GM18909 (cell line): ENCODE measurements around the gene CCDC142.

Experiments
- ATAC-seq: cut with Tn5 transposase; IDR thresholded peaks from one replicate; pipeline ENCODE4 v1.9.1; 2021; ENCODE audit warnings: mild to moderate bottlenecking; ENCODE audit not compliant: unreplicated experiment, poor library complexity

Gene CCDC142

DNA sequence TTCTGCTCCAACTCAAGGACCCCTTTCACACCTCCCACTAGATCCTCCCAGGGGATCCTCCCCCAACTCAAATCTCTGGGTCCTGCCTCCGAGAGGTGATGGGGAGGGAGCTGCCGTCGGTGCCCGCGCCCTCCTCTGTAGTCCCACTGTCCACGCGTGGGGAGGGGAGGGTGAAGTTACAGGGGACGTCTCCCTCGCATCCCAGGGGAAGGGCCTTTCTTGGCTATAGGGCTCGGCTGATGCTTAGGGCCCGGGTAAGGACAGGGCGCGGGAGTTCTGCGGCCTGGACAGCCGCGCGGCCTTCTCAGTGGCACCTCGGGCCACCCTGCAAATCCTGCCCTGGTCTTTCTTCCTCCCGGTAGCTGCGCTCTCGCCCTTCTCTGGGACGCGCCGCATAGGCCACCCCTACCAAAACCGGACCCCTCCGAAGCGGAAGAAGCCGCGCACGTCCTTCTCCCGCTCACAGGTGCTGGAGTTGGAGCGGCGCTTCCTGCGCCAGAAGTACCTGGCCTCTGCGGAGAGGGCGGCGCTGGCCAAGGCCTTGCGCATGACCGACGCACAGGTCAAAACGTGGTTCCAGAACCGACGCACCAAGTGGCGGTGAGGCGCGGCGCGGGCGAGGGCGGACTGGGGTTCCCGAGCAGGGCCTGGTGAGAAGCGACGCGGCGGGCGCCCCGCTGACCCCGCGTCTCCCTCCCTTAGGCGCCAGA, 32.6 kb upstream of the CCDC142 start:
- peak; percentile 10 for ATAC-seq

DNA sequence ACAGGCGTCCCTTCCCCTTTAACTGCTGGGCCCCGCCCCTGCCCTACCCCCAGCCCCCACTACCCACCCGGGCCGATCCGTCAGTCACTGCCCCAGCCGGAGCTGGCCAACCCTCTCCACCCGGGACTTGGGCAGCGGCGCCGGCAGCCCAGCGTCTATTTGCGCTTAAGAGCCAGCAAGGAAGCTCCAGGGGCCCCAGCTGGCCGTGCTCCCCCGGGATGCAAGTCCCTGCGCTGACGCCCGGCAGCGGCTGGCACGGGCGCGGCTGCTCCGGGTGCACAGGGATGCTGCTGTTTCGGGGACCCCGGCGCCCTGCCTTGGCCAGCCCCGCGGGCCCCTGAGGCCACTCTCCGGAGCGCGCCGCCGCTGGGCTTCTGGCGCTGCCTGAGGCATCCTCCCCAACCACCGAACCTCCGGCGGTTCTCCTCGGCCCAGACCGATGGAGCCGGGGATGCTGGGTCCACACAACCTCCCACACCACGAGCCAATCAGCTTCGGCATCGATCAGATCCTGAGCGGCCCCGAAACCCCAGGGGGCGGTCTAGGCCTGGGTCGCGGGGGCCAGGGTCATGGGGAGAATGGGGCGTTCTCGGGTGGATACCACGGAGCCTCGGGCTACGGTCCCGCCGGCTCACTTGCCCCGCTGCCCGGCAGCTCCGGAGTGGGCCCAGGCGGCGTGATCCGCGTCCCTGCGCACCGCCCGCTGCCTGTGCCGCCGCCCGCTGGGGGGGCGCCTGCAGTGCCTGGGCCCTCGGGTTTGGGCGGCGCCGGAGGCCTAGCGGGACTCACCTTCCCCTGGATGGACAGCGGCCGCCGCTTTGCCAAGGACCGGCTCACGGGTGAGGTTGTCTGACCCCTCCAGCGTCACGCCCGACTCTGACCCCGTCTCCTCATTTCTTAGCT, 31.8 kb upstream of the CCDC142 start, which contains the start of gene TLX2:
TLX2 (plus strand) TSS at position 83 of the 903 bp plus-strand sequence; CDS start at position 440, 357 bp downstream.
- no peak for ATAC-seq

DNA sequence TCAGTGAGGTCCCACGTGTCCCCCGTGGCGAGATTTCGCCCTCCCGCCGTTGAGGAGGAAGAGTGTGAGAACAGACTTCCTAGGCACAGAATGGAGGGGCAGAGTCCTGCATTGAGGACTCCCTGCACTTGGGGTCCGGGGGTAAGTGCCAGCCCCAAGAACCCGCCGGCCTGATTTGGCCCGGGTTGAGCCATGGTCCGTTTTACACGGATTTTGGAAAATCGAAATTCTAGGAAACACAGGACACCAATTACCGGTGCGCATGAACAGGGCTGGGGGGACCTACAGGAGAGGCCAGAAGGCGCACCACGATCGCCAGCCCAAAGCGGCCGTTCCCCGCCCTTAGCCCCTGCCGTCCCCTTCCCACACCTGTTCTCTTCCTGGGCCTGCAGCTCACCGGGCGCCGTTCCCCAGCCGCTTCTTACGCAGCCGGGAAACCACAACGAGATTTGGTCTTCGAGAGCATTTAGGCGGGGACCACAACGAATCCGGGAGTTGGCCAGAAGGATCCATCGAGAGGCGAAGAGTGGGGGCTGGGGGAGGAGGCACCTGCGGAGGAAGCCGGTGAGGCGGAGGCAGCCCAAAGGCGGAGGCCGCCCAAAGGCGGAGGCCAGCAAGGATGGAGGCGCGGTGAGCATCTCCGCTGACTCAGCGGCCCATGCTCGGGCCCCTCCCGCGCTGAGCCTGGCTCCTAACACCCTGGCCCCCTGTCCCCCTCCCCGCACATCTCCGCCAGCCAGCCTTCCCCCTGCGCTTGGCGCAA, 31.0 kb upstream of the CCDC142 start:
- ATAC-seq, result no peak

DNA sequence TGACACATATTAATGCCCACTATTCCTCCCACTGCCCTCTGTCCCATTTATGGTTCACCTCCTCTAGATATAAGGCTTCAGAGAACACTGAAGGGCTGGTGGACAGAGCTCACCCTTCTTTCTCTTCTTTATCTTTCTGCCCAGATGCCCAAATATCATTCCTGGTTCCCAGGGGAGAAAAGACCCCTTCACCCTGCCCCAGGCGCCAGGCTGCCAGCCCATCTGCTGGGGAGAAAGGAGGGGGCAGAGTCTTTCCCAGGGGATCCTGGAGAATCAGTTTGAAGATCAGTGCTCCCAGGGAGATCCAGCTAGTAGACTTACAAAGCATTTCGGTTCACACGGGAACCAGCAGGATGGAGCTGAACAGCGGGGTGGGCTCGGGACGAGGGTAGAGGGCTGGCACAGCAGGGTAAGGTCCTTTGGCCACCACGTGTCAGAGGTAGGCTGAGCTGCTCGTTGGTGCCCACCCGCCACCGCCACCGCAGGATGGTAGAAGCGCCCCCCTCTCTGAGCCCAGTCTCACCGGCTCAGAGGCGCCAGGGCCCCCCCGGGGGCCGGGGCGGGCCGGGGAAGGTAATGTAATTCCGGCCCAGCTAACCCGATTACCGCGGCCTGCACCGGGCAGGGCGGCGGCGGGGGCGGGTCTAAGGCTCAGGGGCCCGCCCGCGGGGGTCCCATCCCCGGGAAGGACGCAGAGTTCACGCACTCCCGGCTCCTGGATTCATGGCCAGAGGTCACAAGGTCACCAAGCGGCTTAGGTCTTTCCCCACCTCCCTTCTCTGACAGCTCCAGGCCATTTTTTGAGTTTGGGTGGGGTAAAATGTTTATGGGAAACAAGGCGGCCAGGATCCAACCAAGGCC, 30.2 kb upstream of the CCDC142 start:
- no peak for ATAC-seq

DNA sequence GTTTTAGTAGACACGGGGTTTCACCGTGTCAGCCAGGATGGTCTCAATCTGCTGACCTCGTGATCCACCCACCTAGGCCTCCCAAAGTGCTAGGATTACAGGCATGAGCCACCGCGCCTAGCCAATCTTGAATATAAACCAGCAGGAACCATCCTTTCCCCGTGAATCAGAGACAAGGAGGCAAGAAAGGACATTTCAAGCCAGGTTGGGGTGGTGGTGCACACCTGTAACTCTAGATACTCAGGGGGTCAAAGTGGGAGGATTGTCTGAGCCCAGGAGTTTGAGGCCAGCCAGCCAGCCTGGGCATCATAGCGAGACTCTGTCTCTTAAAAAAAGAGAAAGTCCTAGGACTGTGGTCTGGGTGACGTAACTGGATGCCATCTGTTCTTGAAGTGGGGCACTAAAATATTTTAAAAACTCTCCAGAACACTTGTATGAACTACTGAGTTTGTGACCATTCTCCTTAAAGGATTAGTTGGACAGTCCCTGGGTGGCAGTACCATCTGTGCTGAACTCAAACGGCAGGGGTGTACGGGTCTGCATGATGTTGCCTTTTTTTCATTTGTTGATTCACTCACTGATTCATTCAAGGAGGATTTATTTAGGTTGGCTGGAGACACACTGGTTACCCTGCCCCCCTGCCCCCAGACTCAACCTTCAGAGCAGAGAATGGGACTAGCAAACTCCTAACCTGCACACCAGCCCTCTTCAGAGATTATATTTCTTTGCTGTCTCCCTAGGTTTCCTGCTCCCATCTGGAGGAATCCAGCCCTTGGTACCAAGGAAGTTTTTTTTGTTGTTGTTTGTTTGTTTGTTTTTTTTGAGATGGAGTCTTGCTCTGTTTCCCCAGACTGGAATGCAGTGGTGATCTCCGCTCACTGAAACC, 28.5 kb upstream of the CCDC142 start:
- no peak for ATAC-seq

DNA sequence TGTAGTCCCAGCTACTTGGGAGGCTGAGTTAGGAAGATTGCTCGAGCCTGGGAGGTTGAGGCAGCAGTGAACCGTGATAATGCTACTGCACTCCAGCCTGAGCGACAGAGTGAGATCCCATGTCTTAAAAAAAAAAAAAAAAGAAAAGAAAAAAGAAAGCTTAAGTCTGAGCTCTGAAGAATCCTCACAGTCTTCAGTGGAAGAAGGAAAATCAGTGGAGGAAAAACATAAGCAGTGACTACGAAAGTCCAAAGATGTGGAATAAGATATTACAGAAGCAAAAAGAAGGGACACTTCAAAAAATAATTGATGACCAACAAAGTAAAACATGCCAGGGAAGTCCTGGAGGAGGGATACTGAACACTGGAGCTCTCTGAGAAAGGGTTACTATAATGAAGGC, 27.5 kb upstream of the CCDC142 start:
- ATAC-seq, result no peak

DNA sequence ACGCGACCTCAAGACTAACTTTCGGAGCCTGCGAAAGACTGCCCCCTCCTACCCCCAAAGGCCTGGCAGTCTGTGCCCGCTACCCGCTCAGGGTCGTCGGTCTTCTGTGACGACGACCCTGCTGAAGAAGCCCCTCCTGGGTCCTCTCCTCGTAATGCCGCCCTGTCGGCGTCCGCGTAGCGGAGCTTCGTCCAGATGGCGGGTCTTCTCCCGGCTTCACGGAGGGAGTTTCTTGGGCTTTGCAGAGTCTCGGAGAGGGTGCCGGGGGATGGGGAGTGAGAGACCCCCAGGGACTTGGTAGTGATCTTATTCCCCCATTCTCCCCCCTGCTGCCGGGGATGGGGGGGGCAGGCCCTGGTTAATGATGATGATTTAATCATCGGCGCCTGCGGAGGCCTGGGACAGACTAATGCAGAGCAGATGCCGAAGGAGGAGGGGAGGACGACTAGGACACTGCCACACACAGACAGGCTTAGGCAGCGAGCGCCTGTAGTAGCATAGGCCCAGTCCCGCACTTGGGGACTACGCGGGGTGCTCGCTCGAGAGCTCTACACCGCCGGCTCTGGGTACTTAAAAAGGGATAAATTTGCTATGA, 25.2 kb upstream of the CCDC142 start:
- ATAC-seq, result peak; percentile 13

DNA sequence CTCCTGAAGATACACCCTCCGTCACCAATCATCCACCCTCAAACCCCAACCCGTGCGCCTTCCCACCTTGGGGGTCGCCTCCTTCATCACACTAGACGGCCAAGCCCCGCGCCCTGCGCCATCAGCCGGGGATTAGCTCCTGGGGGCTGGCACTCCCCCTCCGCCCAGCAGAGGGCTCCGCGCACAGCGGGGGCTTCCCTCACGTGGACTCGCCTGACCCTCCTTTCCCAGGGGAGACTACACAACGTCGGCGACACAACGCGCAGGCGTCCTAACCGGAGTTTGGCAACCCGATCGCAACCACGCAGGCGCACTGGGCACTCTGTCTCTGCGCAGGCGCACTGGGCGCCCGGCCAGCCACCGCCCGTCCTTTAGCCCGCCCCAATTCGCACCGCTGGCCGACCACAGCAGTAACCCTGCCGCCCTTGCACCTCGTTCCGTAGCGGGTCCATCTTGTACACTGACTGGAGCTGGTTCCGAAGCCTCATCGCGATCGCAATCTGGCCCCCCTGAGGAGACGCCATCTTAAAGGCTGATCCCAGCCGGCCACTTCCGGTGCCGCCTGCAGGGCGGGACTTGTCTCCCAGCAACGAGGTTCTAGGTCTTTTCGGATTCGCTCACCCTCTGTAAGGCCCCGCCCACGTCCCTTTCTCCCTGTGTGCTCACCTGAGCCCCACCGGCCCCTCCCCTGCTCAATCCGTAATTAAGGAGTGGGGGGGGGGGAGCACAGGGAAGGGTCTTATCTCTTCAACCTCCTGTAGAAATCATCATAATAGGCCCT, 24.5 kb upstream of the CCDC142 start, which contains the start of gene PCGF1:
PCGF1 (minus strand) TSS at position 551 of the 781 bp plus-strand sequence; CDS start at position 524, 27 bp downstream.
- peak; percentile 90 for ATAC-seq

DNA sequence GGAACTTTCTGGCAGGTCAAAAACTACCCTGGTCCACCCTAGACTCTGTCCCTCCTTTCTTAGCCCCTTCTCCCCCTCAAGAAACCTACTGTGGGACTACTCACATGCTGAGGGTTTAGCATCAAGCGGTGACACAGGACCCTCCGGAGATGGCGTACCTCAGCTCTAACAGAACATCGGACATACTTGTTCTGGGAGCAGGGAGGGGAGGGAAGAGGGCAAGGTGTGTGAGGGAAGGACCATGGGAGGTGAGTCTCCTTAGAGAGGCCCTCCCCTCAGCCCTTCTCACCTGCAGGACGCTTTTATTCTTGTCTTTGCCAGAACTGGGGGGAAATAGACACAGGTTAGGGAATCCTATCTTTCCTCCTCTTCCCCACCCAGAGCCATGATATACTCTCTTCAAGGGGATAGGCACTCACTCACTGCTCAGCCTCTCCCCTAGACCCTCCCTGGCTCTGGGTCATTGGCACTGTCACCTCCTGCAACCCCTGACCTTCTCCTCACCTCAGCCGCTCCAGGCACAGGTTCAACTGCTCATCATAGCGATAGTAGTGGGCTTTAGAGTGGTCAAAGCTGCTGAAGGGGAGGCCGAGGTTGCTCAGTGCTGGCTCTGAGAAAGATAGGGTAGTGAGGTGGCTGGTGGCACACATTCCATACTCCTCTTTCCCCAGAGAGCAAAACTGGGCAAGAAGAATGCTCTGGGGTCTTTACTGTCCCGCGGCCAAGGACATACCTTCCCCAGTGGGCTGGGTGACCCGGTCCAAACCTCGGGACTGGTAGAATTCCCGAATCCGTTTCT, 22.8 kb upstream of the CCDC142 start:
- ATAC-seq, result no peak

DNA sequence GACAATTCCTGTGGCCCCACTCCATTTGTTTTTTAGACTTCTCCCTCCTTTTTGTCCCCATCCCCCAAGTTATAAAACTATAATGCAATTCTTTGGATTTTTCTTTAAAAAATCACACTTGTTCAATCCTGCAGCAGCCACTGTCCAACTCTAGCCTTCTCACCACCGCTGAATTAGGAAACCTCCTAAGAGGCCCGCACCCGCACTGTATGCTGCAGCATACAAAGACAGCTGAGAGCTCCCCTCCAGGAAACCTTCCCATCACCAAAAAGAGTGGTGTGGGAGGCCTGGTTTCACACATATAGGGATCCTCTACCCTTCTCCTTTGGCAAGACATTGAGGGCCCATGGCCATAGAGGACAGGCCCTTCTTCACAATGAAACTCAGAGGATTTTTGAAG, 21.8 kb upstream of the CCDC142 start:
- ATAC-seq, result no peak

DNA sequence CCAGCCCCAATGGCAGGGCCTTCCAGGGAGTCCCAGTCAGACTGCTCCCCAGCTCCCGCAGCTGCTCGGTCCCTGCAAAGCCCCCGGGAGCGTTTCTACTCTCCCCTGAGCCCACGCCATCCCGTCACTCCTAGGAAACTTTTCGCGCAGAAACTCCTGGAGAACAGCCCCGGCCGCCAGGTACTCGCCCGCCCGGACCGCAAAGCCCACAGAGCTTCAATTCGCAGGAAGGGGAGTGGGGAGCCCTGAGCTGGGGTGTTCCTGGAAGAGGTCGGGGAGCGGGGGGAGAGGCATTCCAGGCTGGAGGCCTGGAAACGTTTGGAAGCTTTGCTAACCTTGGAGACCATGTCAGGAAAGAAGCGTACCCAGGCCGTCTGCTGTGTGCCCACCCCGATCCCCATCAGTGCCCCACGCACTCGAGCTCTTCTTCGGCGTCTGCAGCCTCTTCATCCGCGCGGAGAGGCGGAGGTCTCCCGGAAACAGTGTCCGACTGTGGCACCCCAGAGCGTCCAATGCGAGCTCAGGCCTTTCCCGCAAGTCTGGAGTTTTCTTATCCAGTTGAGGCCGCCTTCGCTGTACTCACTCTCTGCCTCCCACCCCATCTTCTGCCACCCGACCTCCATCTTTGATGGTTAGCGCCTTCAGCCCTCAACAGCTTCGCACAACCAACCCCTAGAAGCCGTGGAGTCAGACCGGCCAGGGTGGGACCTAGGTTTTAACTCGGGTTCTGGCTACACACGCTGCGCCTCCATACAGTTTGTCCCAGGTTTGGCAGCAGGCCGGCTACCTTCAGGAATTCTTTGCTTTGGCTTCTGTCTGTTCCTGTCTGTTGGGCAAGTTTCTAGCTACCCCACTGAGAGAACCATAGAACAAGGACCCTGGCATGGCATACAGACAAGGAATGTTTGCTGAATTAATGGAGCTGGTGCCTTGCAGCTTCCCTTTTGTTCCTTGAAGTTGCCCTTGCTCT, 21.0 kb upstream of the CCDC142 start:
- no peak for ATAC-seq

DNA sequence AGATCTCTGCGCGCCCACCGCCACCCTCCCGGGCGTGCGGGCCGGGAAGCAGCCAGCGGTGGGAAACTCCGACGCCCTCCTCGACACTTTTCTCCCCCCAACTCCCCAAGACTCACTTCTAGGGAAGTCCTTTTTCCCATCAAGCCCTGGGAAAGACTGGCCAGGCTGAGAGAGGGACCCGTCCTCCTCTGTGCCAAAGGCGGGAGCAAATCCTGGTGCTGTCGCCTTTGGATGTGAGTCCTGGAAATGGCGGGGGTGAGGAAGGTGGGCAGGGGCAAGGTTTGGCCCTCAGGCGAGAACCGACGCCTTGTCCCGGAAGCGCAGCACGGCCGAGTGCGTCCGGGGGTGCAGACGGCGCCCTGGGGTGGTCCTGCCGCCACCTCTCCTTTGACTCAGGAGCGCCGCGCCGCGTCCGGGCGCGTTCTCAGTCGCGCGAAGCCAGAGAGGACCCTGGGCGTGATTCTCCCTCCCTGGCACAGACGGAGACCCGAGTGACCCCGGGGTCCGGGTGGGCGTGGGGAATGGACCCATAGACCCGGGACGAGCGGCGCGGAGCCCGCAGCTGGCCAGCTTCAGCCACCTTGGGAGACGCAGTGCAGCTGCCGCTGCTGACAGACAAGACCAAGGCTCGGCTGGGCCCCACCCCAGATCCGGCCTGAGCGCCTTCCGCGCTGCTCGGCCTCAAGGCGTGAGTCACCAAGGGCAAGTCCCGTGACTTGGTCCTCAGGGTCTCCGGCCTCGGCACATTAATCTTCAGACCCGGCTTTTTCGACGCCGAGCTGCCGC, 20.1 kb upstream of the CCDC142 start:
- peak; percentile 39 for ATAC-seq

DNA sequence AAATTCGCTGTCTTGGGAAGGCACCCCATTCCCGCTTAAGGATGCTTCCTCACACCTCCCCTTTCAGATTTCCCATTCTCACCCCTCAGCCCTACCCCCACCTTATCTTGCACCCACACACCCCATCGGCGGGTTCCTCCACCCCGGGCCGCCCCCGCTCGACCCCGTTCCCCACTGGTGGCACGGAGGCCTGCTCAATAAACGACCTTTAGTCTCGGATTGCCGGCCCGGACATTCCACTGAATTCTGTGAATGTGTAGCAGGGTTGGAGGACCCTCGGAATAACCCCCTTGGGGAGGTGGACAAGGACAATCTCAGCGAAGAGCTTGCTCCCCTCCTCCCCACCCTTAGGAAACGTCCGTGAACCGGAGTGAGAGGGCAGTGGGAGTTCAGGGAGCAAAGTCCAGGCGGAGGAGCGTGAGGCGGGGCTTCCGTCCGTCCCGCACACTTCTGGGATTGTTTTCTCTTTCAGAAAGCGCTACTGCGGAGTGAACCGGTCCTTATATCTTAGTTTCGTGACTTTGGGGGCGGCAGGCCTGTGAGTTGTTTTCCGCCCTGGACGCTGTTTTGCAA, 19.4 kb upstream of the CCDC142 start:
- no peak for ATAC-seq

DNA sequence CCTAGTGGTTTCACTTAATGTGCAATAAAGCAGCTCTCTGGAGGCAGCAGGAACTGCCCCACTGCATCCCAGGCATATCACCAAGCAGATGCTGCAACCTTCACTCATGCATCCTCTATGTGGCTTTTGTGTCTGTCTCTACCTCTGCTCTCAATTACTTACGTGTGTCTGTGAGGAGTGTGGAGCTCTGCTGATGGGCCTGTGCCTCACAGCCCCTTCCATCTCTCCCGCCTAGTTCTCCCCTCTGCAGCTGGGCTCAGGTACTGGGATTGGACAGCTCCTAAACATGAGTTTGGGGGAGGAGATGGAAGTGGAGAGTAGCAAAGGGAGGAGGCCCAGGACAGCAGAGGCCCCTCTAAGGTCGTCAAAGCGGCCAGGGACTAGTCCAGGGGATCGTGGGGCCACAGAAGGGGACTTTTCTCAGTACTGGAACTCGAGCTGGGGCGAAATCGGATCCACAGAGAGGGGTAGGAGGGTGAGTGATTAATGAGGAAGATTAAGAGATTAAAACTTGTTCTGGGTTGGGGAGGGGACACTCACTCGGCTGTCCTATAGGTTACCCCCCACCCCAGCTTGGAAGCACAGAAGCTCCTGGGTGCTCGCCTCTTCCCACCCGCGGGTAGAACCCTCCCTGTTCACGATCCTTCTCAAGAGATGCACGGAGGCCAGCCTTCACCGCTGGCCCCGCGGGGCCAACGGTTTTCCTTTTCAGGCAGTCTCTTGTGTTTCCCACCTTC, 18.7 kb upstream of the CCDC142 start:
- ATAC-seq, result no peak
